Keratinocyte (primary cell): Measurements from ENCODE around the gene NFE2L3.

Experiments used
- EZH2 ChIP-seq: IDR thresholded peaks from one replicate; pipeline ENCODE4 v1.6.1; 2012; ENCODE audit warnings: inconsistent platforms, mild to moderate bottlenecking, low read length, moderate library complexity
- TF ChIP-seq, protein P1 (sequence below), 3 experiments: IDR thresholded peaks in 1 of 3; conservative IDR thresholded peaks in 1 of 3; optimal IDR thresholded peaks in 1 of 3; 2 replicates in 2 of 3; 3 replicates in 1 of 3; pipeline versions ENCODE3 to v1.5.1; 2011; ENCODE audit warnings: low read length in 3 of 3, mild to moderate bottlenecking in 3 of 3, moderate library complexity in 2 of 3, control low read depth in 1 of 3, inconsistent platforms in 1 of 3; ENCODE audit not compliant: insufficient read depth in 2 of 3; ENCODE audit errors: extremely low read depth in 1 of 3

- TF ChIP-seq, protein P1, sequence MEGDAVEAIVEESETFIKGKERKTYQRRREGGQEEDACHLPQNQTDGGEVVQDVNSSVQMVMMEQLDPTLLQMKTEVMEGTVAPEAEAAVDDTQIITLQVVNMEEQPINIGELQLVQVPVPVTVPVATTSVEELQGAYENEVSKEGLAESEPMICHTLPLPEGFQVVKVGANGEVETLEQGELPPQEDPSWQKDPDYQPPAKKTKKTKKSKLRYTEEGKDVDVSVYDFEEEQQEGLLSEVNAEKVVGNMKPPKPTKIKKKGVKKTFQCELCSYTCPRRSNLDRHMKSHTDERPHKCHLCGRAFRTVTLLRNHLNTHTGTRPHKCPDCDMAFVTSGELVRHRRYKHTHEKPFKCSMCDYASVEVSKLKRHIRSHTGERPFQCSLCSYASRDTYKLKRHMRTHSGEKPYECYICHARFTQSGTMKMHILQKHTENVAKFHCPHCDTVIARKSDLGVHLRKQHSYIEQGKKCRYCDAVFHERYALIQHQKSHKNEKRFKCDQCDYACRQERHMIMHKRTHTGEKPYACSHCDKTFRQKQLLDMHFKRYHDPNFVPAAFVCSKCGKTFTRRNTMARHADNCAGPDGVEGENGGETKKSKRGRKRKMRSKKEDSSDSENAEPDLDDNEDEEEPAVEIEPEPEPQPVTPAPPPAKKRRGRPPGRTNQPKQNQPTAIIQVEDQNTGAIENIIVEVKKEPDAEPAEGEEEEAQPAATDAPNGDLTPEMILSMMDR (optimal IDR thresholded peaks at IDR 0.05 in 1 of 3, IDR thresholded peaks at IDR 0.05 in 1 of 3, conservative IDR thresholded peaks at IDR 0.05 in 1 of 3; ENCODE audit: extremely low read depth in 1 of 3, insufficient read depth in 2 of 3, low read length in 3 of 3) = no peak
- TF ChIP-seq EZH2 = no peak
Observed at GRCh38 chr7:26144184-26145080, 7.6 kb upstream of the NFE2L3 start.
